OCI-LY7 (cell line): ENCODE measurements around the gene ECE1. TPM values are rescaled to one million over a fixed set of nuclear protein-coding genes. Genes with fewer than 3 reads are reported as not detected.

Experiments
- BruUV-seq: library from RNA; stranded (reverse); fragments of 400-500 nt; replicated peaks from 2 replicates; lab custom pipeline; 2021; lab: Mats Ljungman, UMichigan
- CTCF ChIA-PET: fragments of 300-600 bp; sonication (Branson Sonifier 250); formaldehyde crosslinking; loops from one replicate; lab custom pipeline; 2022; ENCODE audit warnings: antibody characterized with exemption; ENCODE audit not compliant: unreplicated experiment; lab: Charles Lee
- POLR2A ChIA-PET: fragments of 300-600 bp; sonication (Branson Sonifier 250); formaldehyde crosslinking; loops from one replicate; lab custom pipeline; 2022; ENCODE audit warnings: antibody characterized with exemption; lab: Charles Lee
- DNase-seq: peaks from one replicate; pipeline ENCODE4 v3.0.0-alpha.2; 2015; ENCODE audit warnings: low spot score
- H2AFZ ChIP-seq: fragments of 200-600 bp; sonication (generic), shearing (Covaris generic); 2 replicates; pipeline ENCODE4 v1.6.1; 2014; ENCODE audit warnings: mild to moderate bottlenecking, antibody characterized with exemption, low read length, moderate library complexity
- H3K27ac ChIP-seq: fragments of 200-600 bp; sonication (generic); 2 replicates; pipeline ENCODE4 v1.5.1; 2014; ENCODE audit warnings: mixed run types, low read depth, mild to moderate bottlenecking, moderate library complexity, low read length, inconsistent platforms; ENCODE audit not compliant: poor library complexity, severe bottlenecking
- H3K36me3 ChIP-seq: fragments of 200-600 bp; sonication (generic); 2 replicates; pipeline ENCODE4 v1.6.1; 2014; ENCODE audit warnings: mild to moderate bottlenecking, antibody characterized with exemption, low read length, moderate library complexity, mixed read lengths; ENCODE audit not compliant: insufficient read depth
- H3K4me1 ChIP-seq: fragments of 200-600 bp; sonication (generic); 2 replicates; pipeline ENCODE4 v1.5.1; 2014; ENCODE audit warnings: mild to moderate bottlenecking, low read length; ENCODE audit not compliant: insufficient read depth, poor library complexity, severe bottlenecking
- H3K4me2 ChIP-seq: fragments of 200-600 bp; sonication (generic); 2 replicates; pipeline ENCODE4 v1.6.1; 2014; ENCODE audit warnings: mild to moderate bottlenecking, low read length
- H3K4me3 ChIP-seq: fragments of 200-600 bp; sonication (generic); 2 replicates; pipeline ENCODE4 v1.5.1; 2014; ENCODE audit warnings: mild to moderate bottlenecking, low read depth, low read length; ENCODE audit not compliant: poor library complexity, severe bottlenecking
- H3K79me2 ChIP-seq: fragments of 200-600 bp; sonication (generic); 2 replicates; pipeline ENCODE4 v1.6.1; 2016; ENCODE audit warnings: low read depth, mild to moderate bottlenecking, low read length, moderate library complexity, mixed read lengths; ENCODE audit not compliant: insufficient read depth
- H3K9me2 ChIP-seq: fragments of 200-600 bp; sonication (generic); 2 replicates; pipeline ENCODE4 v1.6.1; 2016; ENCODE audit warnings: mild to moderate bottlenecking, low read length, mixed read lengths; ENCODE audit not compliant: insufficient read depth
- H3K9me3 ChIP-seq: fragments of 200-600 bp; sonication (generic); 2 replicates; pipeline ENCODE4 v1.6.1; 2014; ENCODE audit warnings: mild to moderate bottlenecking, mixed run types, low read length, mixed read lengths
- H4K20me1 ChIP-seq: fragments of 200-600 bp; sonication (generic); 2 replicates; pipeline ENCODE4 v1.6.1; 2014; ENCODE audit warnings: mild to moderate bottlenecking, antibody characterized with exemption, low read length, moderate library complexity, mixed read lengths; ENCODE audit not compliant: insufficient read depth
- EZH2phosphoT487 ChIP-seq: fragments of 200-600 bp; sonication (generic); IDR thresholded peaks from 2 replicates; pipeline ENCODE4 v1.6.1; 2018; ENCODE audit warnings: low read depth, borderline replicate concordance, mild to moderate bottlenecking, mixed run types, antibody characterized with exemption, low read length, moderate library complexity, mixed read lengths
- intact Hi-C: fragments of 100-400 bp; cut with micrococcal nuclease; formaldehyde crosslinking; loops from one replicate; pipeline ENCODE4 v1.10.0; 2022; ENCODE audit not compliant: unreplicated experiment
- total RNA-seq, 2 experiments: library from RNA; depleted of rRNA in 1 of 2; stranded (reverse); fragments of >200 nt in 1 of 2; shearing (Covaris generic) in 1 of 2; gene quantifications; 2 replicates each; pipeline ENCODE4 v1.2.3, GENCODE V29; 2014 to 2022
- TF ChIP-seq, protein P1 (sequence below): fragments of 200-600 bp; sonication (generic); conservative IDR thresholded peaks from 2 replicates; pipeline ENCODE4 v1.5.1; 2014; ENCODE audit warnings: mild to moderate bottlenecking, antibody characterized with exemption, low read length, moderate library complexity, mixed read lengths

Gene ECE1
- total RNA-seq, 2 experiments from 2014 or later = 20.0 to 32.8 TPM

DNA sequence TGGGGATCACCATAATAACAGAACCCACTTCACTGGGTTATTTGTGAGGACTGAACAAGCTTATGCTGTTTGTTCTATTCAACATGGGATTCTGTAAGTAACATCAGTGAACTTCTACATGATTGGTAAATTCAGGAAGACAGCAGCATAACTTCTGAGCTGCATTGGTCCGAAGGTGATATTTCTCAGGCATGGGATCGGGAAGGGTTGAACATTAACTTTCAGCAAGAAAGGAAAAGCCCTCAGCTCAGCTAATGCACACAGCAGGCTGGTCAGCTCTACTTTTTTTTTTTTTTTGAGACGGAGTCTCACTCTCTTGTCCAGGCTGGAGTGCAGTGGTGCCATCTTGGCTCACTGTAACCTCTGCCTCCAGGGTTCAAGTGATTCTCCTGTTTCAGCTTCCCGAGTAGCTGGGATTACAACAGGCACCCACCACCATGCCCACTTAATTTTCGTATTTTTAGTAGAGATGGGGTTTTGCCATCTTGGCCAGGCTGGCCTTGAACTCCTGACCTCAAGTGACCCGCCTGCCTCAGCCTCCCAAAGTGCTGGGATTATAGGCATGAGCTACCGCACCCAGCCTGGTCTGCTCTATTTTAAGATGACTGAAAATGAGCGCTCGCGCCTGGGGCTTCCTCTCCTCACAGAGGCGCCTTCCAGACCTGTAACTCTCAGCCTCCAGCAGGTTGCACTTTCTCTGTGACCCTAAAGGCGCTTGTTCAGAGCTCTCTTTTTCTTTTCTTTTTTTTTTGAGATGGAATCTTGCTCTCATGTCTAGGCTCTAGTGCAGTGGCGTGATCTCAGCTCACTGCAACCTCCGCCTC lies 42.2 kb downstream of the ECE1 start:
- Histone ChIP-seq H4K20me1 (no peaks in the 10 kb centered on the region), H3K9me3 (no peaks in the 10 kb centered on the region), H3K4me3 (no peak overlapping the region), H3K4me2 (no peak overlapping the region), H3K9me2 (no peaks in the 10 kb centered on the region), H3K4me1 (no peaks in the 10 kb centered on the region), H3K27ac (no peak overlapping the region), H2AFZ (no peak overlapping the region), H3K36me3 (peaks cover 11% of the 10 kb centered on the region; the same call in 1 of the 2 replicates), H3K79me2 (no peaks in the 10 kb centered on the region)
- DNase-seq = no peak
- CTCF ChIA-PET = no interaction called here
- TF ChIP-seq, protein P1, sequence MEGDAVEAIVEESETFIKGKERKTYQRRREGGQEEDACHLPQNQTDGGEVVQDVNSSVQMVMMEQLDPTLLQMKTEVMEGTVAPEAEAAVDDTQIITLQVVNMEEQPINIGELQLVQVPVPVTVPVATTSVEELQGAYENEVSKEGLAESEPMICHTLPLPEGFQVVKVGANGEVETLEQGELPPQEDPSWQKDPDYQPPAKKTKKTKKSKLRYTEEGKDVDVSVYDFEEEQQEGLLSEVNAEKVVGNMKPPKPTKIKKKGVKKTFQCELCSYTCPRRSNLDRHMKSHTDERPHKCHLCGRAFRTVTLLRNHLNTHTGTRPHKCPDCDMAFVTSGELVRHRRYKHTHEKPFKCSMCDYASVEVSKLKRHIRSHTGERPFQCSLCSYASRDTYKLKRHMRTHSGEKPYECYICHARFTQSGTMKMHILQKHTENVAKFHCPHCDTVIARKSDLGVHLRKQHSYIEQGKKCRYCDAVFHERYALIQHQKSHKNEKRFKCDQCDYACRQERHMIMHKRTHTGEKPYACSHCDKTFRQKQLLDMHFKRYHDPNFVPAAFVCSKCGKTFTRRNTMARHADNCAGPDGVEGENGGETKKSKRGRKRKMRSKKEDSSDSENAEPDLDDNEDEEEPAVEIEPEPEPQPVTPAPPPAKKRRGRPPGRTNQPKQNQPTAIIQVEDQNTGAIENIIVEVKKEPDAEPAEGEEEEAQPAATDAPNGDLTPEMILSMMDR = no peak
- no peak for TF ChIP-seq EZH2phosphoT487
- POLR2A ChIA-PET = interaction anchor here (0.6 to 1.1 kb wide), 2 partner anchors 16 to 260 kb away, joined by 3 to 4 read pairs; no protein-coding TSS in a partner anchor
- intact Hi-C loops = no loop called here
- no TSS peak for BruUV-seq

- no peak overlapping the region for H3K4me3 ChIP-seq
- H3K9me2 ChIP-seq = no peaks in the 10 kb centered on the region
- intact Hi-C loops = no loop called here
- no peak for DNase-seq
- no TSS peak for BruUV-seq
- peaks cover 11% of the 10 kb centered on the region; the same call in 1 of the 2 replicates for H3K36me3 ChIP-seq
- no peaks in the 10 kb centered on the region for H4K20me1 ChIP-seq
- ChIA-PET CTCF (no interaction called here), POLR2A (interaction anchor here (0.6 to 1.1 kb wide), 2 partner anchors 15 to 261 kb away, joined by 3 to 4 read pairs; no protein-coding TSS in a partner anchor)
- no peaks in the 10 kb centered on the region for H3K79me2 ChIP-seq
- TF ChIP-seq, protein P1 = no peak
- no peak for TF ChIP-seq EZH2phosphoT487
- H3K4me1 ChIP-seq = no peaks in the 10 kb centered on the region
- no peak overlapping the region for H2AFZ ChIP-seq
- H3K4me2 ChIP-seq = no peak overlapping the region
- H3K27ac ChIP-seq = no peak overlapping the region
- H3K9me3 ChIP-seq = no peaks in the 10 kb centered on the region
These were observed 43.2 kb downstream of the ECE1 start for GRCh38 chr1:21246905-21247642.
